NT2/D1 (cell line): ENCODE results near the gene OSM.

Experiments used
- SUZ12 ChIP-seq: IDR thresholded peaks from 2 replicates; pipeline ENCODE4 v1.6.1; 2011; ENCODE audit not compliant: insufficient read length, insufficient read depth; ENCODE audit errors: extremely low read depth
- YY1 ChIP-seq: IDR thresholded peaks from 2 replicates; pipeline ENCODE4 v1.6.1; 2011; ENCODE audit not compliant: insufficient read length, insufficient read depth
- ZNF274 ChIP-seq: IDR thresholded peaks from 2 replicates; pipeline ENCODE4 v1.6.1; 2011; ENCODE audit warnings: mild to moderate bottlenecking, low read depth, low read length

GRCh38 chr22:30293026-30293425 is 26.4 kb upstream of the OSM start:
- TF ChIP-seq YY1 (no peak), SUZ12 (no peak), ZNF274 (no peak)
